ENCODE results near the gene TRPM1.

Gene TRPM1

DNA sequence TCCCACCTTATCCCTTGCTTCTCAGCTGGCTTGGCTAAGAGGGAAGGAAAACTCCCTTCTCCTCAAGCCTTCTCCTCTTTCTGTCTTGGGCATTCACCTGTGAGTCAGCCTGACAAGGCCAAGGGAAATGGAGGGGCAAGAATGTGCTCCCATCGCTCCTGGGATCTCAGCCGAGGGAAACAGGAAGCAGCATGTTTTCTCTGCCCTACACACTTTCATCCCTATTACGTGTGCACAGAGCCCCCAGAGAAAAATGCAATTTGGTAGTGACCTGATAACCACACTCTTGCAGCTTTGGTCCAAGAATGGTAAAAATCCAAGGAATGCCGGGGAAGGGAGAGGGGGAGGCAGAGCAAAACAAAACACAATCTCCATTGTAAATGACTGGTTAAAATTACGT is 77.2 kb downstream of the TRPM1 start:
- ChIA-PET CTCF (interaction anchor here (1.4 kb wide), 1 partner anchor 105 kb away, joined by 3 read pairs; no protein-coding TSS in a partner anchor), POLR2A (no interaction called here)
- no peak for TF ChIP-seq SUZ12 (IDR thresholded peaks at IDR 0.05)
- TF ChIP-seq ARNT (IDR thresholded peaks at IDR 0.05): no peak
- no peak for TF ChIP-seq ELF4 (IDR thresholded peaks at IDR 0.05)
- no peak for TF ChIP-seq ZNF384 (IDR thresholded peaks at IDR 0.05)
- no peak for TF ChIP-seq LEF1 (IDR thresholded peaks at IDR 0.05; ENCODE audit: borderline replicate concordance)
- DNase-seq (ENCODE audit: extremely low spot score): no peak

DNA sequence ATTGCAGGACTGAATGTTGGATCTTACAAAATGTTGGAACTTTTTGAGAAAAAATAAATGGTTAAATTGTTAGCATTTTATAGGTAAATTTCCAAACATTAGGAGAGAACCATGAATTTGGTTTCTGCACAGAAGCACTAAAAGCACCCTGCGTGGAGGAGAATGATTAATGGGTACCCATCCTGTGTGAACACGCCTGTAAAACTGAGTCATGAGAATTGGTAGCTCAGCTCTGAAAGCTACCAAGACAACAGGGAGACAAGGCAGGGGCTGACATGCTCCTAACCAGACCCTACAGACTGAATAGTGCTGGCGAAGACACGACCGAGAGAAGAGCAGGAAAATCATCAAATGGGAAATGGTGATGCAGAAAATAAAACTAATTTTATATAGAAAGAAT is 77.7 kb downstream of the TRPM1 start:
- POLR2A ChIA-PET: no interaction called here
- DNase-seq (ENCODE audit: extremely low spot score): no peak
- no peak for TF ChIP-seq NFRKB (IDR thresholded peaks at IDR 0.05)
- TF ChIP-seq L3MBTL2 (conservative IDR thresholded peaks at IDR 0.05): no peak
- TF ChIP-seq FOXM1 (IDR thresholded peaks at IDR 0.05; ENCODE audit: borderline replicate concordance): no peak
- no peak for TF ChIP-seq ELF4 (IDR thresholded peaks at IDR 0.05)
- TF ChIP-seq ARNT (IDR thresholded peaks at IDR 0.05): no peak
- no peak for TF ChIP-seq SUZ12 (IDR thresholded peaks at IDR 0.05)
- TF ChIP-seq FOXK2 (IDR thresholded peaks at IDR 0.05): no peak
- TF ChIP-seq HDGF (IDR thresholded peaks at IDR 0.05; ENCODE audit: borderline replicate concordance): no peak
- TF ChIP-seq, protein P1, sequence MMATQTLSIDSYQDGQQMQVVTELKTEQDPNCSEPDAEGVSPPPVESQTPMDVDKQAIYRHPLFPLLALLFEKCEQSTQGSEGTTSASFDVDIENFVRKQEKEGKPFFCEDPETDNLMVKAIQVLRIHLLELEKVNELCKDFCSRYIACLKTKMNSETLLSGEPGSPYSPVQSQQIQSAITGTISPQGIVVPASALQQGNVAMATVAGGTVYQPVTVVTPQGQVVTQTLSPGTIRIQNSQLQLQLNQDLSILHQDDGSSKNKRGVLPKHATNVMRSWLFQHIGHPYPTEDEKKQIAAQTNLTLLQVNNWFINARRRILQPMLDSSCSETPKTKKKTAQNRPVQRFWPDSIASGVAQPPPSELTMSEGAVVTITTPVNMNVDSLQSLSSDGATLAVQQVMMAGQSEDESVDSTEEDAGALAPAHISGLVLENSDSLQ (IDR thresholded peaks at IDR 0.05): no peak
- no peak for TF ChIP-seq LEF1 (IDR thresholded peaks at IDR 0.05; ENCODE audit: borderline replicate concordance)
- TF ChIP-seq SP1 (IDR thresholded peaks at IDR 0.05): no peak
- no peak for TF ChIP-seq CTBP1 (IDR thresholded peaks at IDR 0.05; ENCODE audit: borderline replicate concordance)
- TF ChIP-seq TARDBP (IDR thresholded peaks at IDR 0.05): no peak
- no peak for TF ChIP-seq BHLHE40 (IDR thresholded peaks at IDR 0.05; ENCODE audit: borderline replicate concordance)
- TF ChIP-seq ZNF384 (IDR thresholded peaks at IDR 0.05): no peak
- no peak for TF ChIP-seq FOXA1 (IDR thresholded peaks at IDR 0.05)
- CTCF ChIA-PET: no interaction called here

GRCh38 chr15:31021067-31021665 is 80.4 kb downstream of the TRPM1 start:
- no peak for DNase-seq (ENCODE audit: extremely low spot score)
- ChIA-PET CTCF (no interaction called here), POLR2A (no interaction called here)
- TF ChIP-seq SP1 (IDR thresholded peaks at IDR 0.05) (no peak), TARDBP (IDR thresholded peaks at IDR 0.05) (no peak), ARNT (IDR thresholded peaks at IDR 0.05) (no peak), ELF4 (IDR thresholded peaks at IDR 0.05) (no peak), FOXM1 (IDR thresholded peaks at IDR 0.05; ENCODE audit: borderline replicate concordance) (no peak), FOXA1 (IDR thresholded peaks at IDR 0.05) (no peak)

DNA sequence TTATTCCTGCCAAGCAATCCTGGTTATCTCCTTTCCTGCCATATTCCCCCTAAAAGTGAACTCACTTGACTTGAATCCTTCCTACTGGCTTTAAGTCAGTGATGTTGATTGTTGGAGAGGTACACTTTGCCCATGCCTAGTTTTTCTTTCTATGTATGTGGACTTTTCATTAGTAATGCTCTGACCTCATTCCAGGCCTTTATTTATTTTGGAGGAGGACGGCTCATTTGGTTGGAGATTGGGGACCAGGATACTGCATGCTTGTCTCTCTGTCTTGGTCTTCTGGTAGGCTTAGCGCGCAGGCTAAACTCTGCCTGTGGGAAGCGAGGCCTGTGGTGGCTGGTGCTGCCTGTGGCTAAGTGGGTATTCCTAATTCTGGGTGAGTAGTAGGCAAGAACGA is 81.0 kb downstream of the TRPM1 start:
- ChIA-PET CTCF (no interaction called here), POLR2A (no interaction called here)
- no peak for DNase-seq (ENCODE audit: extremely low spot score)
- TF ChIP-seq BHLHE40 (IDR thresholded peaks at IDR 0.05; ENCODE audit: borderline replicate concordance) (no peak), SP1 (IDR thresholded peaks at IDR 0.05) (no peak), SUZ12 (IDR thresholded peaks at IDR 0.05) (no peak), NFRKB (IDR thresholded peaks at IDR 0.05) (no peak), FOXM1 (IDR thresholded peaks at IDR 0.05; ENCODE audit: borderline replicate concordance) (no peak), HDGF (IDR thresholded peaks at IDR 0.05; ENCODE audit: borderline replicate concordance) (no peak), TARDBP (IDR thresholded peaks at IDR 0.05) (no peak), FOXK2 (IDR thresholded peaks at IDR 0.05) (no peak), ZNF384 (IDR thresholded peaks at IDR 0.05) (no peak), ELF4 (IDR thresholded peaks at IDR 0.05) (no peak), FOXA1 (IDR thresholded peaks at IDR 0.05) (no peak), ARNT (IDR thresholded peaks at IDR 0.05) (no peak), LEF1 (IDR thresholded peaks at IDR 0.05; ENCODE audit: borderline replicate concordance) (no peak), CTBP1 (IDR thresholded peaks at IDR 0.05; ENCODE audit: borderline replicate concordance) (no peak), L3MBTL2 (conservative IDR thresholded peaks at IDR 0.05) (no peak)
- TF ChIP-seq, protein P1 (IDR thresholded peaks at IDR 0.05): no peak

DNA sequence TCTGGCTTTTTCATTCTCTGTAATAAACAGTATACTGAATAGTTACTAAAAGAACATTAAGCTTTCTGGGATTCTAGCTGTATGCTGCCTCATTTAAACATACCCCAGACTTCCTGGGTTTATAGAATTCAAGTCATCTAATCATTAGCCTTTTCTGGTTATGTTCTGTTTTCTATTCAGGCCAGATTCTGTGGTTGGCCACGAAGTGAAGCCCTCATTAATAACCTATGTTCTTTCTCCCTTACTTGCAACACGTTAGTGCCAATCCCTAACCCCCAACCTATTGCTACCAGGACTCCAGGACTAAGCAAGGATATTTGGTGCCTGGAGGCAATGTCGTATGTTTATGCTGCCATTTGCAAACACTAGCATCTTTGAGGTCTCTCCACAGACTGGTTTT is 81.5 kb downstream of the TRPM1 start:
- TF ChIP-seq FOXA1 (IDR thresholded peaks at IDR 0.05) (no peak), ELF4 (IDR thresholded peaks at IDR 0.05) (no peak), CTBP1 (IDR thresholded peaks at IDR 0.05; ENCODE audit: borderline replicate concordance) (no peak), FOXK2 (IDR thresholded peaks at IDR 0.05) (no peak), NFRKB (IDR thresholded peaks at IDR 0.05) (no peak), L3MBTL2 (conservative IDR thresholded peaks at IDR 0.05) (no peak)
- TF ChIP-seq, protein P1 (IDR thresholded peaks at IDR 0.05): no peak
- ChIA-PET POLR2A (no interaction called here), CTCF (no interaction called here)
- no peak for DNase-seq (ENCODE audit: extremely low spot score)

DNA sequence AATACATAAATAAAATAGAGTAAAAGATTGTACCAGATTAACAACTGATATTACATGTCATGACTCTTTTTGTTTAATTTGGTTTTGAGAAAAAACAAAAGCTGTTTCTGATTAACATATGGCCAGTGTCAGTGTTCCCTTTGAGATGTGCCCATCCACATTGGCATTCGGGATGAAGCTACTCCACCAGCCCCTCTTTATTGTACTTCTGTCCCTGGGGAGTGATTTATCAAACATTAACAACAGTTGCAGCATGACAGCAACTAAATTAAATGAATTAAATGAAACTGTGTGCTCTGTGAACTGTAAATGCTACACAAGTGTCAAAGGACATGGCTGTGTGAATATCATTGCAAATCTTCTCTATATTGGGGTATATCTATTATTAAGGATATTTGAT is 84.2 kb downstream of the TRPM1 start:
- TF ChIP-seq HDGF (IDR thresholded peaks at IDR 0.05; ENCODE audit: borderline replicate concordance) (no peak), SP1 (IDR thresholded peaks at IDR 0.05) (no peak), ZNF384 (IDR thresholded peaks at IDR 0.05) (no peak)
- DNase-seq (ENCODE audit: extremely low spot score): no peak
- ChIA-PET POLR2A (no interaction called here), CTCF (no interaction called here)

- ChIA-PET POLR2A (no interaction called here), CTCF (interaction anchor here (0.7 kb wide), 1 partner anchor 34 kb away, joined by 6 read pairs; no protein-coding TSS in a partner anchor)
- TF ChIP-seq L3MBTL2 (conservative IDR thresholded peaks at IDR 0.05): no peak
- DNase-seq (ENCODE audit: extremely low spot score): no peak
These were observed 85.0 kb downstream of the TRPM1 start for GRCh38 chr15:31016446-31016915.

All from HEK293T (cell line).